Islet of Langerhans (tissue), 1 donor: ENCODE measurements around the gene RTRAF.

ENCODE experiments used
- FAIRE-seq: peaks from one replicate; lab custom pipeline; 2011; peaks lifted over from hg19 to GRCh38; lab: Jason Lieb, UNC

The RTRAF gene

DNA sequence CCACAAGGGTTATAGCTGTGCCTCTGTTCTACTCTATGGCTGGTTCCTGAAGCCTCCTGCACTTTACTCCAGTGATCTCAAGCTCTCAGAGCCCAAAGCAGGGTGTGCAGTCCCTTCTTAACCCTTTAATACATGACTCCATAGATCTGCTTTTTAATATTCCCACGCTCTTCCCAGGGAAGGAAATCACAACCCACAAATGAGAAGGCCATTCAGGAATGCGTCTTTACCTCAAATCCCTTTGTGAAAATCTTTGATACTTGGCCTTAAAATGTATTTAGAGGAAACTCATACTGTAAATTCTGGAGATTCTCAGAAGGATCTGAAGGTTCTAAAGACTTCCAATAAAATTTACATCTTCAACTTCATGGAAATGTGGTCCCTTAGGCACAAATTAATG is 62.5 kb downstream of the RTRAF start:
- FAIRE-seq = no peak

DNA sequence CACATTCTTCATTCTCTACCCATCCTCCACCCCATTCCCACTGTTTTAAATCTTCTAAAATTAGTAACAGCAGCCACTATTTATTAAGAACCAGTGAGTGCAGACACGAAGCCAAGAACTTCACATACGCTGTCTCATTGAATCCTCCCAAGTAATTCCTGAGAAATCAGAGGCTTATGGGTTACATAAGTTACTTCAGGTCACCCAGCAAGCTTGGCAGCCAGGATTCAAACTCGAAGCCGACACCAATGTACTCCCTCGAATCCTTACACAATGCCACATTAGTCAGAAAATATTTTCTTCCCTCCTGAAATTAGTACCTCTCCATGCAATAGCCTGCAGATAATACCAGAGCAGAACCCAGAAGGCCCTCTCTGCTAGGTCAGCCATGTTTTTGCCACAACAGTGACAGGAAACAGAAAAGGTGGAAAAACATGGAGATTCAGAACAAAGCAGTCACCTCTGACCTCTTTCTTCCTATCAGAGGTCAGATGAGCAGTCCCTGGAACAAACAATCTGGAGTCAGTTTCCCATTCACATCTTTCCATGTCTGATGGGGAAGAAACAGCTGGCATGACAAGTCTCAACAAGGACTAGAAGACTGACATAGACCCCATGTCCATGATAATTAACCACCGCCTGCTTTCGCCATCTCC is 63.1 kb downstream of the RTRAF start:
- no peak for FAIRE-seq

DNA sequence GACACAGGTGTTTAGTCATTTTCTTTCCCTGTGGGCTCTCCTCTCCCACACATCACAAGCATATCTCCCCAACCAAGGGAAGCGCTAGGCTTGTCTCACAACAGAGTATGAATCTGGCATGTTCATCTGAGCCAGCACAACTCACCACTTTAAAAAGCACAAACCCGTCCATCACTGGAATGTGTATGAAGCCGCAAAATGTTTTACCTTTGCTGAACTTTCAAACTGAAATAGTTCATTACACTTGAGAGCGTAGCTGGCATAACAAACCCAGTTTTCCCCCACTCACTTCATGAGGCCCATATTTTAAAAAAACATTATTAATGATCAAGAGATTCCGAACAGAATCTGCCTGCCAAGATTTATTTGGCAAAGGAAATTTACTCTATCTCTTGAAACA is 63.7 kb downstream of the RTRAF start:
- no peak for FAIRE-seq

DNA sequence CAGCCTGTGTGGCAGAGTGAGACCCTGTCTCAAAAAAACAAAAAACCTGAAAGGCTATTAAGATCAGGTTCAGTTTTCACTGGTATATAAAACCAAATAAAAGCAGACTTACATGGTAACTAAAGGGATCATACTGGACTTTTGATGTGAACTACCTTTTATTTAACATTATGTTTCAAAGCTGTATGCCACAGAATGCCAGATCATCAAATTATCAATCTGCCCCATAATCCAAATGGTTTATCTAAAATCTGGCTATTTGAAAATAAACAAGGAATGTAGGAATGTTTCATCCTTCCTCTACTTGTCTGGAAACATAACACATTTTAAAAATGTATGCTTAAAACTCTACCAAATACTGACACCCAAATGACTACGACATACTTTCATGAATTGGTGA is 65.3 kb downstream of the RTRAF start:
- FAIRE-seq = no peak

DNA sequence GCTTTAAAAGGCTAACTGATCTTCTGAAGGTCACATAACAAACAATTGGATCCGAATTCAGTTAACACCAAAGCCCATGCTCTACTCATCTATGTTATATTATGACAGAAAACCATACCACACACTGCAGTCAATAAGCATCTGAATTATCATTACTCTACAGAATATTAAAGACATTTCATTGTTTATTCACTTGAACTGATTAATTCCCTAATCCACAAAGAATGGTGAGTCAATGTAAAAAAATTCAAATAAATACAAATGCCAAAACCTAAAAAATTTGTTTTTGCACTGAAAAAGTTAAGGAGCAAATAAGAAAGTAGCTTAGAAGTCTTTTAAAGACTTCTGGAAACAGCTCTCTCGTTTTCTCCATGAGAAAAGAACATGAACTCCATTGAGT is 65.8 kb downstream of the RTRAF start:
- FAIRE-seq = no peak

DNA sequence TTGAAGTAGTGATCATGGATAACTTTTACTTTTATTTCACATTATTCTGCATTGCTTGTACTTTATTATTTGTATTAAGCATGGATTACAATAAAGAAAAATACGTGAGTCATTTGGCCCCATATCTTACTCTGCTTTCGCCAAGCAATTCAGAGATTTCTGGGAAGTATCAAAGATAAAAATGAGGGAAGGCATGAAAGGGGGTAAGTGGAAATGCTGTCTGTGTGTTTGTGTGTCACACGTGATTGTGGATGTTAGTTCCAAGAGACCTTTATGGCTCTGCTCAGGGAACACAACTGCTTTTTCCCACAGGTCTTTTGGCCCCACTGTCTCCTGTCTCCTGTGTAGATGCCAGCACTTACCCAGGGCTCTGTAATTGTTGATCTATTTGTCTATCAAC is 69.0 kb downstream of the RTRAF start:
- FAIRE-seq = no peak

DNA sequence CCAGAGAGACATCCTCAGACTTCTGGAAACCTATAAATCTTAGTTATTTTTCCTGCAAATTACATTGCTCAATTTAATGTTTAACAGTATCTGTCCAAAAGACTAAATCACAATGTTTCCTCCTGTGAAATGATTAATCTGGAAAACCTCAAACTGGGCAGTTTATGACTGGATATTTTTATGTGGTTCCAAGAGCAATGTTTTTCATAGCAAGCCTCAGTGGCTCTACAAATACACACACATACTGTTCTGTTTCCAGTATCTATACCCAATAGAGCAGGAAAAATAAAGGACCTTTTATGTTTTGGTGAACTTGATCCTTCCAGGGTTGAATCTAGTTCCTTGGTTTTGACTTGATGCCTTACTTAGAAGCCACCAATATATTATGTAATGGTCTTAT is 70.3 kb downstream of the RTRAF start:
- no peak for FAIRE-seq

DNA sequence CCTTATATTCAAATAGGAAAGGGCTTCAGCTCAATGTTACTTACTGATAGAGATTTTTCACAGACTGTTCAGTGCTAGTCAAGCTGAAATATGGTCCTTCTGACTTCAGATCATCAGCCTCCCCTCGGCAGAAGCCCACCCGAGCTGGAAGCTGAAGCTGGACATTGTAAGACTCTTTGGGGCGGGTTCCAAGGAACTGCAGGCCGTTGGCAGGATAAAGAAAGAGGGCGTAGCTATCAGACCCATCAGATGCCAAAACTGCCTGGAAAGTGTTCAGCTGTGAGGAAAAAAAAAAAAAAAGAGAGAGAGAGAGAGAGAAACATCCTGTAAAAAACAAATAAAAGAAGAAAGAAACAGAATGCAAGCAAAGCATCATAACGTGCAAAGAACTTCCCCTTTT is 70.7 kb downstream of the RTRAF start:
- no peak for FAIRE-seq
